AG10803 (cell line): ENCODE results near the gene TNP1.

Source experiments
- DNase-seq: peaks from one replicate; pipeline ENCODE4 v3.0.0; 2010; ENCODE audit warnings: low read depth
- H3K4me3 ChIP-seq: 2 replicates; pipeline ENCODE4 v1.5.1; 2011; ENCODE audit warnings: mild to moderate bottlenecking, low read length, control low read depth
- CTCF ChIP-seq: conservative IDR thresholded peaks from 2 replicates; pipeline ENCODE4 v1.5.1; 2011; ENCODE audit warnings: mild to moderate bottlenecking, low read length, control low read depth, inconsistent platforms

TNP1 gene

GRCh38 chr2:216866515-216867095 is 6.7 kb upstream of the TNP1 start:
- H3K4me3 ChIP-seq, result no peak overlapping the region
- no peak for TF ChIP-seq CTCF
- peak; percentile 29 for DNase-seq

- no peak for TF ChIP-seq CTCF
- peak; percentile 15 for DNase-seq
- H3K4me3 ChIP-seq, result no peak overlapping the region
Measured at GRCh38 chr2:216865658-216866057, 5.8 kb upstream of the TNP1 start.

GRCh38 chr2:216863946-216864345 is 4.1 kb upstream of the TNP1 start:
- no peak for TF ChIP-seq CTCF
- no peak for DNase-seq
- no peak overlapping the region for H3K4me3 ChIP-seq

GRCh38 chr2:216862628-216863398 is 2.9 kb upstream of the TNP1 start:
- DNase-seq, result no peak
- no peak for TF ChIP-seq CTCF
- H3K4me3 ChIP-seq, result no peak overlapping the region

DNA sequence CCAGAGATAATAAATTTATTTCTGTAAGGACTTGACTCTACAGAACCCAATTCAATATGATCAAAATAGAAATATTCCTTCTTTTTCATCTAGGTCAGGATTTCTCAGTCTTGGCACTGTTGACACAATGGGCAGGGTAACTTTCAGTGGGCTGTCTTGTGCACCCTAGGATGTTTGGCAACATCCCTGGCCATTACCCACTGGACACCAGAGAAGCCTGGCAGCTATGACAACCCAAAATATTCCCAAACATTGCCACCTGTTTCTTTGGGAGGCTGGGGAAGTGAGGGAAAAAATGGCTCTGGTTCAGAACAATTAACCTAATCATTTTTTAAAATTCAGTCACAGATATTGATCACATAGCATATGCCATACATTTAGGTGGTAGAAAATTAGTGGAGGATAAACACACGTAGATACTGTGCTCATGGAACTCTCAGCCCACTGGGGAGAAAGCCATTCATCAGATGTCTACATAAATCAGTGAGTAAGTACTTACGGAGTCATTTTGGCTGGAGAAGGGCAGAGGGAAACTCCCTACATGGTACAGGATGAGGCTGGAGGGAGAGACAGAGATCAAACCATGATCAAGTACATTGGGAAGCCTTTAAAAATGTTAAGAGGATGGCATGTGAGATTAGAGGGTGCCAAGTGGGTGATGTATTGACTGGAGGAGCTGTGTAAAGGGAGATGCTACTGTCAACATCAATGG is 718 bp upstream of the TNP1 start:
- TF ChIP-seq CTCF, result no peak
- DNase-seq, result no peak
- no peak overlapping the region for H3K4me3 ChIP-seq

DNA sequence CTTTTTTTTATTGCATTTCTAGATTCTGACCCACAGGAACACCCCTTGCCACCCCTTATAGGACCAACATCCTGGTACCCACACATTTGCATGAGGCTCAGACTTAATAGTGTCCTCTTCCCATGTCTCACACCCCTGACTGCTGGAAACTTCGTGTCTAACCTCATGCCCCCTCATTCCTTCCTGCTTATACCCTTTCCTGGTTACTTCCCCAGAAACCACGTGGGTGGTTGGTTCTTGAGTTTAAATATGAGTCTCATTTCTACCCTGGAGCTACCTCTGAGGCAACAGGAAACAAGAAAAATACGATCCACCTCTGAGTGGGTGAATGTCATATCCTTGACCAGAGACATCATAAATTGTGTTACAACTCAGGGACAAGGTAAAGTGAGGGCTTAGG is 1.6 kb downstream of the TNP1 start:
- TF ChIP-seq CTCF, result no peak
- no peak overlapping the region for H3K4me3 ChIP-seq
- DNase-seq, result no peak
